Neural crest cell (in vitro differentiated cells): ENCODE results near the gene BAD. TPM values are rescaled to one million over a fixed set of nuclear protein-coding genes. Genes with fewer than 3 reads are reported as not detected.

ENCODE experiments used
- DNase-seq: peaks from one replicate; pipeline ENCODE4 v3.0.0; 2021; ENCODE audit warnings: low read depth, mixed read lengths, low spot score
- H3K27ac Mint-ChIP-seq: one replicate; pipeline ENCODE4 v1.8.0; 2021; ENCODE audit warnings: mild to moderate bottlenecking, mixed read lengths; ENCODE audit not compliant: unreplicated experiment
- H3K27me3 Mint-ChIP-seq: 2 replicates; pipeline ENCODE4 v1.8.0; 2021; ENCODE audit warnings: low read depth, mild to moderate bottlenecking, mixed read lengths
- H3K36me3 Mint-ChIP-seq: 2 replicates; pipeline ENCODE4 v1.8.0; 2021; ENCODE audit warnings: low read depth, mild to moderate bottlenecking, mixed read lengths
- H3K4me1 Mint-ChIP-seq: 2 replicates; pipeline ENCODE4 v1.8.0; 2021; ENCODE audit warnings: mixed read lengths
- H3K4me3 Mint-ChIP-seq: one replicate; pipeline ENCODE4 v1.8.0; 2021; ENCODE audit warnings: mild to moderate bottlenecking, mixed read lengths
- H3K9me3 Mint-ChIP-seq: 2 replicates; pipeline ENCODE4 v1.8.0; 2021; ENCODE audit warnings: mixed read lengths
- CTCF ChIP-seq: fragments of 200-600 bp; sonication (generic); conservative IDR thresholded peaks from 2 replicates; pipeline ENCODE4 v1.5.0; 2021; ENCODE audit warnings: antibody characterized with exemption, mild to moderate bottlenecking
- total RNA-seq: library from RNA; stranded (reverse); gene quantifications from 2 replicates; pipeline ENCODE4 v1.2.1, GENCODE V29; 2021

BAD gene
- total RNA-seq, 1 donor from 2014 or later = 47.1 TPM

DNA sequence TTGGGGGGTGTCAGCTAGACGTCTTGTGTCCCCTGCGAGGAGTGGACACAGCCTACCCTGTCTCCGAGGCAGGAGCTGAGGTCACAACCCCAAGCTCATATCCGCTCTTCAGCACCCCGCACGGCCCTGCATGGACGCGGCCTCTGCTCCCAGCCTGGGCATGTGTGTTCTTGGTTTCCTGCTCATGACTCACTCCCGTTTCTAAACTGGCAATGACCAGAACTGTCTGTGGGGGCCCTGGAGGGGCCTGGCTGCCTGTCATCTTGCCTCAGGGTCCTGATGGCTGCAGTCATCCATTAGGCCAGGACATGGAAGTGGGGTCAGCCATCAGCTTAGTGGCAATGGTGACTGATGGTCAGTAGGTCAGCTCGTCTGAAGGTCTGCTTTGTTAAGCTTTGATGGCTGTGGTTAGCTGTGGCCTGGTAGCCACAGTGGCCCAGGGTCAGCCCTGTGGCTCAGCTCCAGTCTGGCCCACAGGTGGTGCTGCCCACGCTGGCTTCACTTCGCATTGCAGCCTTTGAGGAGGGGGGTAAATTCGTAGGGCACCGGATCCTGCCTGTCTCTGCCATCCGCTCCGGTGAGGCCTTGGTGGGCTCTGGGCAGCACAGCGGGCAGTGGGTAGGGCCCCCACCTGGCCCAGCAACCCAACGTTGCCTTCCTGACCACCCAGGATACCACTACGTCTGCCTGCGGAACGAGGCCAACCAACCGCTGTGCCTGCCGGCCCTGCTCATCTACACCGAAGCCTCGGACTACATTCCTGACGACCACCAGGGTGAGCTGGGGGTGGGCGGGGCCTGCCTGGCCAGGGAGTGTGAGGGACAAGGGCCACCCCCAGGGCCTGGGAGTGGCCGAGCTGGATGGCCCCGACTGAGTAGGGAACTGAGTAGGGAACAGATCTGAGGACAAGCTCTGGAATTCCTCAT, 21.2 kb downstream of the BAD start:
- TF ChIP-seq CTCF = no peak
- Mint-ChIP-seq H3K36me3 (peaks cover 13% of the 10 kb centered on the region), H3K9me3 (no peaks in the 10 kb centered on the region), H3K27me3 (no peaks in the 10 kb centered on the region), H3K27ac (peak overlapping the region; percentile 97), H3K4me3 (peak overlapping the region; percentile 49), H3K4me1 (peaks cover 14% of the 10 kb centered on the region)
- DNase-seq = no peak

DNA sequence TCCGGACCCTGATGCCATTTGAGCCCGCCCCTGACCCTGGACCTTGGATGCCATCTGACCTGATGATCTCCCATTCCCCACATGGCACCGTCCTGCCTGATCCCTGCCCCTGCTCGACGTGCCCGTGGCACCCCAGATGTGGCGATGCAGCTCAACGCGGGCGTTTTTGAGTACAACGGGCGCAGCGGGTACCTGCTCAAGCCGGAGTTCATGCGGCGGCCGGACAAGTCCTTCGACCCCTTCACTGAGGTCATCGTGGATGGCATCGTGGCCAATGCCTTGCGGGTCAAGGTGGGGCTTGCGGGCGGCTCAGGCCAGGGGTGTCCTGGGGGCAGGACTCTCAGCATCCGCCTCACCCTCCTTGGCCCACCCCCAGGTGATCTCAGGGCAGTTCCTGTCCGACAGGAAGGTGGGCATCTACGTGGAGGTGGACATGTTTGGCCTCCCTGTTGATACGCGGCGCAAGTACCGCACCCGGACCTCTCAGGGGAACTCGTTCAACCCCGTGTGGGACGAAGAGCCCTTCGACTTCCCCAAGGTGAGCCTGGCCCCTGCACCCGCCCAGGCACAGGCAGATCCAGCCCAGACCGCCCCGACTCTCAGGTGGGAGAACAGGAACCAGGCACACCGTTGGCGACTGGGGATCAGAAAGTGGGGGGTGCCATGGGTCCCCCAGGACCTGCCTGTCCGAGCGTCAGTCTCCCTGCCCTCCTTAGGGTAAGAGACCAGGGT, 22.0 kb downstream of the BAD start:
- no peak overlapping the region for H3K4me3 Mint-ChIP-seq
- no peak for DNase-seq
- H3K4me1 Mint-ChIP-seq = peaks cover 14% of the 10 kb centered on the region
- H3K9me3 Mint-ChIP-seq = no peaks in the 10 kb centered on the region
- H3K27ac Mint-ChIP-seq = no peak overlapping the region
- no peaks in the 10 kb centered on the region for H3K27me3 Mint-ChIP-seq
- peaks cover 15% of the 10 kb centered on the region for H3K36me3 Mint-ChIP-seq
- TF ChIP-seq CTCF = no peak

DNA sequence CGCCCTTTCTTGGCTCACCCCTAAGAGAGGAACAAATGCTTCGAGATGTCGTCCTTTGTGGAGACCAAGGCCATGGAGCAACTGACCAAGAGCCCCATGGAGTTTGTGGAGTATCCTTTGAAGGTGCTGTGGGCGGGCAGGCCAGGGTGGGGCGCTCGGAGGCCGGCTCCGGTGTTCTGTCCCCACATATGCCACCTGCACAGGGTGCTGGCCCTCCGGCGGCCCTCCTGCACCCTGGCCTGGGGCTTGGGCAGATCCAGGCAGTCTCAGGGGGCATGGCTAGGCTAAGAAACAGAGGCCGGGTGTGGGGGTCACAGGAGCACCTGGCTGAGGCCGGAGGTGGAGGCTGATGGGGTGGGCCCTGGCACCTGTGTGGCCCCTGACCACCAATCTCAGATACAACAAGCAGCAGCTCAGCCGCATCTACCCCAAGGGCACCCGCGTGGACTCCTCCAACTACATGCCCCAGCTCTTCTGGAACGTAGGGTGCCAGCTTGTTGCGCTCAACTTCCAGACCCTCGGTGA, 22.8 kb downstream of the BAD start:
- peaks cover 14% of the 10 kb centered on the region for H3K4me1 Mint-ChIP-seq
- no peaks in the 10 kb centered on the region for H3K27me3 Mint-ChIP-seq
- no peaks in the 10 kb centered on the region for H3K9me3 Mint-ChIP-seq
- TF ChIP-seq CTCF = no peak
- H3K27ac Mint-ChIP-seq = no peak overlapping the region
- H3K4me3 Mint-ChIP-seq = no peak overlapping the region
- DNase-seq = no peak
- peaks cover 15% of the 10 kb centered on the region for H3K36me3 Mint-ChIP-seq

DNA sequence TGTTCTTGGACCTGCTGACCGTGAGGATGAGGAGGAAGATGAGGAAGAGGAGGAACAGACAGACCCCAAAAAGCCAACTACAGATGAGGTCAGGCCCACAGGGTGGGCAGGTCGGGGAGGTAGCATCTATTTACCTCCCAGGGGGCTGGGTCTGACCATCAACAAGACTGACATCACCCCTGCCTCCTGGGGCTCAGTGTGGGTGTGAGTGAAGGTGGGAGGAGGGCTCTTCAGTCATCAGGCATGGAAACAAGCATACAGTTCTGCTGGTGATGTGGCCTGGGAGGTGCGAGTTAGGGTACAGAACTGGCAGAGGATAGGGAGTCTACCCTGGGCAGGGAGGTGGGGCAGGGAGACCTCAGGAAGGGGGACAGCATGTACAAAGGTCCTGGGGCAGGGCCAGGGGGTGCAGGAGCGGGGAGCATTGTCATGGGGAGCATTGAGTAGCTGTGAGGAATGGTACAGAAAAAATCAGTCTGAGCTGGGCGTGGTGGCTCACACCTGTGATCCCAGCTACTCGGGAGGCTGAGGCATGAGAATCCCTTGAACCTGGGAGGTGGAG, 24.2 kb downstream of the BAD start:
- no peak for TF ChIP-seq CTCF
- H3K4me3 Mint-ChIP-seq = peak overlapping the region; percentile 41
- no peaks in the 10 kb centered on the region for H3K27me3 Mint-ChIP-seq
- no peaks in the 10 kb centered on the region for H3K9me3 Mint-ChIP-seq
- H3K36me3 Mint-ChIP-seq = peaks cover 15% of the 10 kb centered on the region
- H3K27ac Mint-ChIP-seq = no peak overlapping the region
- DNase-seq = no peak
- peaks cover 14% of the 10 kb centered on the region for H3K4me1 Mint-ChIP-seq

- no peak for TF ChIP-seq CTCF
- Mint-ChIP-seq H3K27ac (peak overlapping the region; percentile 86), H3K4me1 (peaks cover 14% of the 10 kb centered on the region), H3K36me3 (peaks cover 15% of the 10 kb centered on the region), H3K27me3 (no peaks in the 10 kb centered on the region), H3K9me3 (no peaks in the 10 kb centered on the region), H3K4me3 (peak overlapping the region; percentile 51)
- no peak for DNase-seq
Measured at GRCh38 chr11:64259533-64260067, 24.9 kb downstream of the BAD start.
